Measurements from ENCODE around the gene BCL2. TPM values are rescaled to one million over a fixed set of nuclear protein-coding genes. Genes with fewer than 3 reads are reported as not detected.

The BCL2 gene
- total RNA-seq, 1 donor from 2014 or later, result 5.2 TPM

DNA sequence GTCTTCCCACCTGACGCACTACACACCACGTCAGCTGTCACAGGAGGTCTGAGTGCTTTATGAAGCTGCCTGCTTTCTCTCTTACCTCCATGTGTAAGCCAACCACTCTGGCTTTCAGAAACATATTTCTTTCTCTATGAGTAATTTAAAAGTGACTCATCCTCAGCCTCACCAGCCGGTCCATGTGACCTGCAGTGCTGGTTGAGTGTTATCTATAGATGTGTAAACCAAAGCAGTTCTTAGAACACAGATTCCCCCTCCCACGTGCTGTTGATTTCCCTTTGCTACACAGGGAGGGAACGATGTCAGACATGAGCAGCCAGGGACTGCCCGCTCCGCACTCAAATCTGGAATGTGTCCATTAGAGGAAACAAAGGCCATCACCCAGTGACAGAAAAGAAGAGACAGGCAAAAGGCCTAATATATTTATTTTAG lies 157.8 kb downstream of the BCL2 start:
- Histone ChIP-seq H3K27me3 (ENCODE audit: control insufficient read depth, insufficient read depth, low read length) (no peaks in the 10 kb centered on the region), H3K4me3 (ENCODE audit: low read depth, low read length) (no peak overlapping the region), H3K36me3 (ENCODE audit: control insufficient read depth, insufficient read depth, low read length) (no peaks in the 10 kb centered on the region)
- TF ChIP-seq, protein P1, sequence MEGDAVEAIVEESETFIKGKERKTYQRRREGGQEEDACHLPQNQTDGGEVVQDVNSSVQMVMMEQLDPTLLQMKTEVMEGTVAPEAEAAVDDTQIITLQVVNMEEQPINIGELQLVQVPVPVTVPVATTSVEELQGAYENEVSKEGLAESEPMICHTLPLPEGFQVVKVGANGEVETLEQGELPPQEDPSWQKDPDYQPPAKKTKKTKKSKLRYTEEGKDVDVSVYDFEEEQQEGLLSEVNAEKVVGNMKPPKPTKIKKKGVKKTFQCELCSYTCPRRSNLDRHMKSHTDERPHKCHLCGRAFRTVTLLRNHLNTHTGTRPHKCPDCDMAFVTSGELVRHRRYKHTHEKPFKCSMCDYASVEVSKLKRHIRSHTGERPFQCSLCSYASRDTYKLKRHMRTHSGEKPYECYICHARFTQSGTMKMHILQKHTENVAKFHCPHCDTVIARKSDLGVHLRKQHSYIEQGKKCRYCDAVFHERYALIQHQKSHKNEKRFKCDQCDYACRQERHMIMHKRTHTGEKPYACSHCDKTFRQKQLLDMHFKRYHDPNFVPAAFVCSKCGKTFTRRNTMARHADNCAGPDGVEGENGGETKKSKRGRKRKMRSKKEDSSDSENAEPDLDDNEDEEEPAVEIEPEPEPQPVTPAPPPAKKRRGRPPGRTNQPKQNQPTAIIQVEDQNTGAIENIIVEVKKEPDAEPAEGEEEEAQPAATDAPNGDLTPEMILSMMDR (IDR thresholded peaks at IDR 0.05; ENCODE audit: insufficient read depth, low read length, poor library complexity, severe bottlenecking), result no peak
- DNase-seq (ENCODE audit: low read depth), result peak; percentile 67

DNA sequence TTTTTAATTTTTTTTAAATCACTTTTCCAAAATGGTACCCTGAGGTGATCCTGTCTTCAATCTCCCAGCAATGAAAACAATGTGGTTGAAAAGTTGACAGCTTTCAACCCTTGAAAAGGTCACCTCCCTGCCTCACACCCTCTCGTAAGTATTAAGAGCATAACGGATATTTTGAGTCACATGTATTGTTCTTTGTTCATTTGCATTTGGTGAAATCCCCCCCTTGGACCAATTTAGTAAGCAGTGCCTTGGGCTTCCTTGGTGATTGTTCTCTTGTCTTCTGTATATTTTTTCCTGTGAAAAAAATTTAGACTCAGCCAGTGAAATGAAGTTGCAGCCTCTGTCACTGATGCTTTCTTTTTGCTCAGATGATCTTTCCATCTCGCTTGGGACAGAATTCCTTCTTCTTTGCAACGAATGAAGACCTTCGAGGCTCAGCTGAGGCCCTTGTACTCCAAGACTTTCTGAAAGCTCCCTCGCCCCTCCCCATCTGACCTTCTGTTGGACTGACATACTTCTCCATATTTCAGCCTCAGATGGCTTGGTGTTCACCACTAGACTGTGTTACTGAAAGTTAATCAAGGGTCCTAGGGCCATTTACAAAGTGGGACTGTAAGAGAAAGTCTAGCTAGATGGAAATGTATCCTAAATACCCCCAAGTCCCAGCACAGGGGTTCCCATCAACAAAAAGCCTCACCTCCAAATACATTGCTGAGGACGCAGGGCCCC lies 158.4 kb downstream of the BCL2 start:
- DNase-seq (ENCODE audit: low read depth), result no peak
- H3K36me3 ChIP-seq (ENCODE audit: control insufficient read depth, insufficient read depth, low read length), result no peaks in the 10 kb centered on the region
- TF ChIP-seq, protein P1 (IDR thresholded peaks at IDR 0.05; ENCODE audit: insufficient read depth, low read length, poor library complexity, severe bottlenecking), result no peak
- no peaks in the 10 kb centered on the region for H3K27me3 ChIP-seq (ENCODE audit: control insufficient read depth, insufficient read depth, low read length)
- H3K4me3 ChIP-seq (ENCODE audit: low read depth, low read length), result no peak overlapping the region

DNA sequence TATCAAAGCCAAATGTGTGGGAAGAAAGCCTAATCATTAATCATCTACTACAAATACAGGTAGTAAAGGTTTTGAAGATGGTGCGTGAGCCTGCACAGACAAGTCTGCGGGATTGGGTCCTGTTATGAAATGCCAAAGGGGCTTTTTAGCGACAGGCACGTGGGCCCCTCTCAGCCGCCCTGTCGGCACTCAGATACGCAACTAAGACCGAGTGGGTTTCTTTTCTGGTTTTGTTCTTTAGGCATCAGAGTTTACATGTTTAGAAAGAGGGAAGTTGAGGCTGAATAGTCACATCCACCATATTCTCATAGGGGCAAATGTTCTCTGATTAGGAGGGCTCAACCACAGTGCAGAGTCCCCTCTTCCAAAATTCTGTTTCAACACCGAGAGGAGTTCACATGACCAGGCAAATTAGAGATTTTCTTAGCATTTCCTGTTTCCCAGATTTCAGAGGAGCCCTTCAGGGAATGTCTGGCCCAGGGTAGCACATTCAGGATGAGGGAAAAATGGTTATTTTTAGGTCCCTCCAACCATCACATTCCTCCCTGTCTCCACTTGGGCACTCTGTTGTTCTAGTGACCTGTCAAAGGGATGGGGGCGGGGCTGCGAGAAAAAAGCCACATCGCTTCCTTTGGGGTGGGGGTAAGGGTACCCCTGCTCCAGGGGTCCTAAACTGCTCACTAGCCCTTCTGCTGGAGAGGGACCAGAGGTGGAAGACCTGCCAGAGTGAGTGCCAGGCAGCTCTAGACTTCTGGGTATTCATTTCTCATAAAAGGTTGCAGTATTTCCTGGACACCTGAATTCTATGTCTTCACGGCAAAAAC lies 159.2 kb downstream of the BCL2 start:
- TF ChIP-seq, protein P1 (IDR thresholded peaks at IDR 0.05; ENCODE audit: insufficient read depth, low read length, poor library complexity, severe bottlenecking), result no peak
- Histone ChIP-seq H3K36me3 (ENCODE audit: control insufficient read depth, insufficient read depth, low read length) (no peaks in the 10 kb centered on the region), H3K4me3 (ENCODE audit: low read depth, low read length) (no peak overlapping the region), H3K27me3 (ENCODE audit: control insufficient read depth, insufficient read depth, low read length) (no peaks in the 10 kb centered on the region)
- DNase-seq (ENCODE audit: low read depth), result no peak

DNA sequence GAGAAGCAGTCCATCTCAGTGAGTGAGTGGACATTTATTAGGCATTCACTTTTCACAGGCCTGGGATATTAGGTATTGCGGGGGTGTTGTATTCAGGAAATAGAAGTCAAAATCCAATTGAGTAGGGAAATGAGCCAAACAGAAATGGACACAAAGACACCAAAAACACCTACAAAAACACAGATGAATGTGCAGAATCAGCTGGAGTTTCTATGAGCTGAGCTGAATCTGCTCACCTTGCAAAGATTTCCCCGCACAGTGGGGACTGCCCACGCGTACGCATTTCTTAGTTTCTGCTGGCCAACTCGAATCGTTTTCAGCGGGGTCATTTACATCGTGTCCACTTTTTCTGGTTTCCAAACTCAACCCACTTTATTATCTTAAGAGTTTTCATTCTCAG lies 160.0 kb downstream of the BCL2 start:
- H3K4me3 ChIP-seq (ENCODE audit: low read depth, low read length), result no peak overlapping the region
- TF ChIP-seq, protein P1 (IDR thresholded peaks at IDR 0.05; ENCODE audit: insufficient read depth, low read length, poor library complexity, severe bottlenecking), result no peak
- no peak for DNase-seq (ENCODE audit: low read depth)
- H3K27me3 ChIP-seq (ENCODE audit: control insufficient read depth, insufficient read depth, low read length), result no peaks in the 10 kb centered on the region
- no peaks in the 10 kb centered on the region for H3K36me3 ChIP-seq (ENCODE audit: control insufficient read depth, insufficient read depth, low read length)

DNA sequence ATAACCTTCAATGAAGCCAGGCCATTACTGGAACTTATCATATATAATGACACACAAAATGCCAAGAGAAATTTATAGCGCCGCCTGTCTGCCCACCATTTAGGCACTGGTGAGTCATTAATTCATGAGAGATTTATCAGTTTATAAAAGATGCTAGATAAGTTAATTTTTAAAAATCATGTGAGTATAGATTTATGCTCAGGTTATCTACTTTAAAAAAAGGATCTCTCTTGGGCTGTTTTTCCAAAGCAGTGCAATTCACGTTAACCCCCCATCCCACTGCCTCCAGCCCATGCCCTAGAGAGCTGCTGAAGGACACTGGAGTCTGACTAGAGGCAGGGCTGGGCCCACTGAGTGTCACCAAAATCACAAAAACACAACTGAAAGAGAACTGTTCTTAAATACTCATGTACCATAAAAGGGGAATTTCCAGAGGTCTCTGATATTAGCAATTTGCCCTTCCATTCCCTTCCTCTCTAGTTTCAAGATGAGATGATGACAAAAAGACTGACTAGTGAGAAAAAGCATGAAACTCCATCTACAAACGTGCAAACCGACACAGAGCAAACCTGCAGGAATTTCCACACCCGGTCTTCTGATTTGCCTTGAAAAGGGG lies 160.8 kb downstream of the BCL2 start:
- no peak for DNase-seq (ENCODE audit: low read depth)
- Histone ChIP-seq H3K36me3 (ENCODE audit: control insufficient read depth, insufficient read depth, low read length) (no peaks in the 10 kb centered on the region), H3K4me3 (ENCODE audit: low read depth, low read length) (no peak overlapping the region), H3K27me3 (ENCODE audit: control insufficient read depth, insufficient read depth, low read length) (no peaks in the 10 kb centered on the region)
- TF ChIP-seq, protein P1 (IDR thresholded peaks at IDR 0.05; ENCODE audit: insufficient read depth, low read length, poor library complexity, severe bottlenecking), result no peak
